Stimulated activated CD4-positive, alpha-beta T cell treated with anti-CD3 and anti-CD28 coated beads, Interleukin-1b, Interleukin-23, amount 100 ng/mL, for 24 hours (primary cell): ENCODE measurements around the gene CFAP141.
A peak's percentile ranks its signal among the peaks of the same experiment; 100 is the strongest.

Experiments
- DNase-seq, 4 experiments: peaks; one replicate each; pipeline ENCODE4 v3.0.0-alpha.2; 2020; ENCODE audit warnings: low read depth in 4 of 4, low spot score in 1 of 4

CFAP141 gene

GRCh38 chr1:154208677-154209388, 2.7 kb upstream of the CFAP141 start:
- DNase-seq, result no peak

GRCh38 chr1:154207262-154207661, 1.1 kb upstream of the CFAP141 start:
- no peak for DNase-seq

- peak in 1 of 4 experiments; percentile 13 for DNase-seq
These were observed 355 bp downstream of the CFAP141 start for GRCh38 chr1:154205778-154206177.

GRCh38 chr1:154199563-154199879, 6.6 kb downstream of the CFAP141 start:
- DNase-seq, result no peak

- DNase-seq, result no peak
These were observed 7.2 kb downstream of the CFAP141 start for GRCh38 chr1:154198756-154199562.

GRCh38 chr1:154193821-154194220, 12.3 kb downstream of the CFAP141 start:
- DNase-seq, result no peak

- DNase-seq, result no peak
These were observed 13.7 kb downstream of the CFAP141 start for GRCh38 chr1:154192476-154192875.

- DNase-seq, result no peak
These were observed 14.1 kb downstream of the CFAP141 start, which contains the start of gene TPM3 for GRCh38 chr1:154191990-154192461. Gene TPM3 (minus strand): TSS chr1:154192100. CDS start chr1:154192018, 82 bp downstream.

GRCh38 chr1:154190550-154190949, 15.6 kb downstream of the CFAP141 start:
- no peak for DNase-seq

GRCh38 chr1:154186852-154187501, 19.2 kb downstream of the CFAP141 start:
- no peak for DNase-seq

GRCh38 chr1:154186177-154186576, 20.0 kb downstream of the CFAP141 start:
- peak in 3 of 4 experiments; percentile 44 to 55 (median 53) for DNase-seq

GRCh38 chr1:154183046-154183915, 22.9 kb downstream of the CFAP141 start:
- peak; percentile 88 to 95 (median 93) for DNase-seq

- DNase-seq, result peak in 3 of 4 experiments; percentile 27 to 75 (median 64)
These were observed 23.6 kb downstream of the CFAP141 start for GRCh38 chr1:154182344-154183045.

GRCh38 chr1:154181944-154182343, 24.2 kb downstream of the CFAP141 start:
- no peak for DNase-seq

GRCh38 chr1:154179946-154180687, 26.0 kb downstream of the CFAP141 start:
- DNase-seq, result no peak

GRCh38 chr1:154178911-154179811, 27.0 kb downstream of the CFAP141 start:
- no peak for DNase-seq

GRCh38 chr1:154178013-154178412, 28.1 kb downstream of the CFAP141 start:
- DNase-seq, result no peak

GRCh38 chr1:154176337-154176736, 29.8 kb downstream of the CFAP141 start:
- no peak for DNase-seq
